NOMO-1 treated with DMSO at 0.1 percent for 48 hours (cell line): Measurements from ENCODE around the gene TMEM213.

Experiments
- DNase-seq: peaks from one replicate; lab custom pipeline; 2025; ENCODE audit not compliant: unreplicated experiment; lab: John Stamatoyannopoulos, UW

The TMEM213 gene

GRCh38 chr7:138797715-138798320 is at the start of gene TMEM213, which contains the start of gene ATP6V0A4:
Gene TMEM213, plus strand, starts transcription at chr7:138797994. Its CDS starts 111 bp downstream, at chr7:138798105.
Gene ATP6V0A4, minus strand, starts transcription at chr7:138798196. Its CDS starts 26,949 bp downstream, at chr7:138771247.
- no peak for DNase-seq

- DNase-seq, result no peak
Measured at GRCh38 chr7:138748666-138749065, 49.1 kb upstream of the TMEM213 start.

GRCh38 chr7:138749960-138750359 is 47.8 kb upstream of the TMEM213 start:
- DNase-seq, result no peak

GRCh38 chr7:138750473-138750872 is 47.3 kb upstream of the TMEM213 start:
- DNase-seq, result no peak

GRCh38 chr7:138750901-138751464 is 46.8 kb upstream of the TMEM213 start:
- no peak for DNase-seq

- DNase-seq, result no peak
Measured at GRCh38 chr7:138752518-138753149, 45.2 kb upstream of the TMEM213 start.

- no peak for DNase-seq
Measured at GRCh38 chr7:138753150-138753518, 44.7 kb upstream of the TMEM213 start.

GRCh38 chr7:138753610-138754009 is 44.2 kb upstream of the TMEM213 start:
- no peak for DNase-seq

GRCh38 chr7:138755331-138755747 is 42.5 kb upstream of the TMEM213 start:
- DNase-seq, result no peak

GRCh38 chr7:138755842-138756590 is 41.8 kb upstream of the TMEM213 start:
- DNase-seq, result no peak

- no peak for DNase-seq
Measured at GRCh38 chr7:138756591-138757242, 41.1 kb upstream of the TMEM213 start.

GRCh38 chr7:138768241-138768640 is 29.6 kb upstream of the TMEM213 start:
- DNase-seq, result no peak

GRCh38 chr7:138770904-138771303 is 26.9 kb upstream of the TMEM213 start:
- DNase-seq, result no peak

- DNase-seq, result no peak
Measured at GRCh38 chr7:138773176-138773575, 24.6 kb upstream of the TMEM213 start.

GRCh38 chr7:138773817-138774216 is 24.0 kb upstream of the TMEM213 start:
- no peak for DNase-seq

GRCh38 chr7:138776166-138776833 is 21.5 kb upstream of the TMEM213 start:
- no peak for DNase-seq

- no peak for DNase-seq
Measured at GRCh38 chr7:138781004-138781403, 16.8 kb upstream of the TMEM213 start.

- DNase-seq, result no peak
Measured at GRCh38 chr7:138784692-138785091, 13.1 kb upstream of the TMEM213 start.

- no peak for DNase-seq
Measured at GRCh38 chr7:138785587-138786437, 12.0 kb upstream of the TMEM213 start.
